ENCODE results near the gene WDR7. TPM values are rescaled to one million over a fixed set of nuclear protein-coding genes. Genes with fewer than 3 reads are reported as not detected.
A peak's percentile ranks its signal among the peaks of the same experiment; 100 is the strongest.

WDR7 gene
- total and polyA plus RNA-seq, 12 donors = 3.6 to 64.6 (median 24.2) TPM

GRCh38 chr18:56662063-56662408, 10.9 kb downstream of the WDR7 start:
- intact Hi-C loops (cut with DNase I) = no loop called here
- no peak overlapping the region for H3K4me3 ChIP-seq
- H3K27ac ChIP-seq = no peak overlapping the region
- no peak for DNase-seq
- WGBS, 4 donors = 47 to 49% (median 48%) methylated on average over 4 of the region's 4 CpGs
- no peaks in the 10 kb centered on the region for H3K9me3 ChIP-seq (replicated peaks in 1 of 3)
- no peaks in the 10 kb centered on the region for H3K36me3 ChIP-seq (replicated peaks in 1 of 2)
- no peaks in the 10 kb centered on the region for H3K27me3 ChIP-seq
- TF ChIP-seq, protein P1, sequence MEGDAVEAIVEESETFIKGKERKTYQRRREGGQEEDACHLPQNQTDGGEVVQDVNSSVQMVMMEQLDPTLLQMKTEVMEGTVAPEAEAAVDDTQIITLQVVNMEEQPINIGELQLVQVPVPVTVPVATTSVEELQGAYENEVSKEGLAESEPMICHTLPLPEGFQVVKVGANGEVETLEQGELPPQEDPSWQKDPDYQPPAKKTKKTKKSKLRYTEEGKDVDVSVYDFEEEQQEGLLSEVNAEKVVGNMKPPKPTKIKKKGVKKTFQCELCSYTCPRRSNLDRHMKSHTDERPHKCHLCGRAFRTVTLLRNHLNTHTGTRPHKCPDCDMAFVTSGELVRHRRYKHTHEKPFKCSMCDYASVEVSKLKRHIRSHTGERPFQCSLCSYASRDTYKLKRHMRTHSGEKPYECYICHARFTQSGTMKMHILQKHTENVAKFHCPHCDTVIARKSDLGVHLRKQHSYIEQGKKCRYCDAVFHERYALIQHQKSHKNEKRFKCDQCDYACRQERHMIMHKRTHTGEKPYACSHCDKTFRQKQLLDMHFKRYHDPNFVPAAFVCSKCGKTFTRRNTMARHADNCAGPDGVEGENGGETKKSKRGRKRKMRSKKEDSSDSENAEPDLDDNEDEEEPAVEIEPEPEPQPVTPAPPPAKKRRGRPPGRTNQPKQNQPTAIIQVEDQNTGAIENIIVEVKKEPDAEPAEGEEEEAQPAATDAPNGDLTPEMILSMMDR (IDR thresholded peaks at IDR 0.05) = no peak
- no peak for TF ChIP-seq POLR2A (IDR thresholded peaks at IDR 0.05)
- peaks cover 4 to 6% of the 10 kb centered on the region in 2 donors for H3K4me1 ChIP-seq (replicated peaks in 1 of 2)

DNA sequence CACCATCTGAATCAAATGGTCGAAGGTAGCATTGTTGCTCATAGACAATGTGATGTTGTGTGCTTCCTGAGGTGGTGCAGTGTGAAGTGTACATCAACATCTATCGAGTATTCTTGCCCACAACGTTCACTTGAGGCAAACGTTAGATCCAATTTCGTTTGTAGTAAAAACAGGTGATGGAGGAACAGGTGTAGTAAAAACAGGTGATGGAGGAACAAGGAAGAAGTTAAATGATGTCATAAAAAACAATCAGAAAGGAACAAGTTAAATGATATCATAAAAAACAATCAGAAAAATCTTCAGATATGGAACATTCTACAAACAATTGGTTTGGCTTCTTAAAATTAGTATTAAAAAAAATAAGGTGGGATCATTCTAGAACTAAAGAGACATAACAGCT, 11.3 kb downstream of the WDR7 start:
- TF ChIP-seq, protein P1 (IDR thresholded peaks at IDR 0.05) = no peak
- no peak for TF ChIP-seq POLR2A (IDR thresholded peaks at IDR 0.05)
- peak overlapping the region in 1 of 5 donors; percentile 26 for H3K27ac ChIP-seq
- H3K4me1 ChIP-seq (replicated peaks in 1 of 2) = peaks cover 4 to 6% of the 10 kb centered on the region in 2 donors
- H3K36me3 ChIP-seq (replicated peaks in 1 of 2) = no peaks in the 10 kb centered on the region
- no peak for DNase-seq
- H3K9me3 ChIP-seq (replicated peaks in 1 of 3) = no peaks in the 10 kb centered on the region
- H3K27me3 ChIP-seq = no peaks in the 10 kb centered on the region
- WGBS, 4 donors = 85 to 94% (median 89%) methylated on average over 5 of the region's 5 CpGs
- intact Hi-C loops (cut with DNase I) = no loop called here
- H3K4me3 ChIP-seq = no peak overlapping the region

DNA sequence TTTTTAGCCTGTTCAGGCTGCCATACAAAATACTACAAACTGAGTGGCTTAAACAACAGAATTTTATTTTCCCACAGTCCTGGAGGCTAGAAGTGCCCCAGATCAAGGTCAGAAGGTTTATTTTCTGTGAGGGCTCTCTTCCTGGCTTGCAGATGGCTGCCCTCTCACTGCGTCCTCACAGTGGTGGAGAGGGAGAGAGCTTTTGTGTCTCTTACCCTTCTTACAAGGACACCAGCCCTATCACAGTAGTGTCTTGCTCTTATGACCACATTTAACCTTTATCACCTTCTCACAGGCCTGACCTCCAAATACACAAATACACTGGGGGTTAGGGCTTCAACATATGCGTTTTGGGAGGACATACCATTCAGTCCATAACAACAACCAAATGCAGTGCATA, 11.7 kb downstream of the WDR7 start:
- no peak for DNase-seq

GRCh38 chr18:56672391-56672790, 21.2 kb downstream of the WDR7 start:
- intact Hi-C loops (cut with DNase I) = no loop called here
- Histone ChIP-seq H3K36me3 (replicated peaks in 1 of 2) (no peaks in the 10 kb centered on the region), H3K4me1 (replicated peaks in 1 of 2) (no peaks in the 10 kb centered on the region), H3K27ac (no peak overlapping the region), H3K27me3 (no peaks in the 10 kb centered on the region), H3K4me3 (no peak overlapping the region), H3K9me3 (replicated peaks in 1 of 3) (no peaks in the 10 kb centered on the region)
- 79 to 83% (median 81%) methylated on average over 8 of the region's 8 CpGs for WGBS, 4 donors
- no peak for DNase-seq
- TF ChIP-seq, protein P1 (IDR thresholded peaks at IDR 0.05) = no peak
- TF ChIP-seq POLR2A (IDR thresholded peaks at IDR 0.05) = no peak

More for the DNA sequence above, 11.7 kb downstream of the WDR7 start:
- peak overlapping the region in 1 of 5 donors; percentile 26 for H3K27ac ChIP-seq
- no peaks in the 10 kb centered on the region for H3K36me3 ChIP-seq (replicated peaks in 1 of 2)
- peaks cover 4 to 6% of the 10 kb centered on the region in 2 donors for H3K4me1 ChIP-seq (replicated peaks in 1 of 2)
- H3K9me3 ChIP-seq (replicated peaks in 1 of 3) = no peaks in the 10 kb centered on the region
- no peak for TF ChIP-seq POLR2A (IDR thresholded peaks at IDR 0.05)
- TF ChIP-seq, protein P1 (IDR thresholded peaks at IDR 0.05) = no peak
- H3K4me3 ChIP-seq = no peak overlapping the region
- no peaks in the 10 kb centered on the region for H3K27me3 ChIP-seq
- 54 to 63% (median 62%) methylated on average over 2 of the region's 2 CpGs for WGBS, 4 donors
- intact Hi-C loops (cut with DNase I) = no loop called here
